H9 (cell line): Measurements from ENCODE around the gene TMEM209. TPM values are rescaled to one million over a fixed set of nuclear protein-coding genes. Genes with fewer than 3 reads are reported as not detected.

Experiments
- DNase-seq: peaks from one replicate; pipeline ENCODE4 v3.0.0-alpha.2; 2017
- H2AFZ ChIP-seq: one replicate; pipeline ENCODE4 v1.6.1; 2013; ENCODE audit warnings: mild to moderate bottlenecking, low read length, control low read depth, moderate library complexity
- H2AK5ac ChIP-seq: 2 replicates; pipeline ENCODE4 v1.6.1; 2013; ENCODE audit warnings: low read length, control low read depth, mixed read lengths; ENCODE audit not compliant: insufficient read length
- H2BK120ac ChIP-seq: one replicate; pipeline ENCODE4 v1.6.1; 2013; ENCODE audit warnings: low read depth, mild to moderate bottlenecking, low read length, control low read depth, inconsistent platforms; ENCODE audit not compliant: poor library complexity, severe bottlenecking
- H2BK12ac ChIP-seq: 2 replicates; pipeline ENCODE4 v1.6.1; 2013; ENCODE audit warnings: low read length, control low read depth, mixed read lengths, low read depth; ENCODE audit not compliant: insufficient read length
- H2BK15ac ChIP-seq: 2 replicates; pipeline ENCODE4 v1.6.1; 2013; ENCODE audit warnings: low read depth, low read length, control low read depth
- H2BK20ac ChIP-seq: one replicate; pipeline ENCODE4 v1.6.1; 2013; ENCODE audit warnings: low read depth, mild to moderate bottlenecking, low read length, control low read depth, inconsistent platforms; ENCODE audit not compliant: poor library complexity, severe bottlenecking
- H2BK5ac ChIP-seq: 2 replicates; pipeline ENCODE4 v1.6.1; 2013; ENCODE audit warnings: low read length, control low read depth, mixed read lengths; ENCODE audit not compliant: insufficient read length
- H3K14ac ChIP-seq: 2 replicates; pipeline ENCODE4 v1.6.1; 2013; ENCODE audit warnings: low read length, control low read depth; ENCODE audit not compliant: insufficient read depth
- H3K18ac ChIP-seq: 2 replicates; pipeline ENCODE4 v1.6.1; 2013; ENCODE audit warnings: low read depth, mild to moderate bottlenecking, mixed read lengths, low read length, control low read depth; ENCODE audit not compliant: insufficient read length
- H3K23ac ChIP-seq: 2 replicates; pipeline ENCODE4 v1.6.1; 2013; ENCODE audit warnings: low read length, control low read depth, mixed read lengths, low read depth; ENCODE audit not compliant: insufficient read length
- H3K23me2 ChIP-seq: 2 replicates; pipeline ENCODE4 v1.6.1; 2013; ENCODE audit warnings: low read depth, mild to moderate bottlenecking, mixed read lengths, low read length, control low read depth; ENCODE audit not compliant: insufficient read length, poor library complexity, severe bottlenecking
- H3K27ac ChIP-seq: 2 replicates; pipeline ENCODE4 v1.5.1; 2013; ENCODE audit warnings: low read length, control low read depth, mixed read lengths, low read depth; ENCODE audit not compliant: insufficient read length
- H3K27me3 ChIP-seq: 2 replicates; pipeline ENCODE4 v1.6.1; 2013; ENCODE audit warnings: low read length, control low read depth, inconsistent platforms; ENCODE audit not compliant: insufficient read depth
- H3K4ac ChIP-seq: 2 replicates; pipeline ENCODE4 v1.6.1; 2013; ENCODE audit warnings: low read depth, mild to moderate bottlenecking, control low read depth, inconsistent platforms, low read length, moderate library complexity
- H3K4me1 ChIP-seq: 2 replicates; pipeline ENCODE4 v1.6.1; 2013; ENCODE audit warnings: low read length, control low read depth, inconsistent platforms; ENCODE audit not compliant: insufficient read depth
- H3K4me2 ChIP-seq: 2 replicates; pipeline ENCODE4 v1.6.1; 2013; ENCODE audit warnings: low read length, control low read depth, mixed read lengths; ENCODE audit not compliant: insufficient read length, insufficient read depth
- H3K56ac ChIP-seq: 2 replicates; pipeline ENCODE4 v1.6.1; 2013; ENCODE audit warnings: low read depth, mild to moderate bottlenecking, mixed read lengths, low read length, control low read depth; ENCODE audit not compliant: insufficient read length
- H3K79me1 ChIP-seq: 2 replicates; pipeline ENCODE4 v1.6.1; 2013; ENCODE audit warnings: low read depth, mild to moderate bottlenecking, moderate library complexity, low read length, control low read depth, inconsistent platforms; ENCODE audit not compliant: insufficient read depth, poor library complexity, severe bottlenecking
- H3K79me2 ChIP-seq: 2 replicates; pipeline ENCODE4 v1.6.1; 2013; ENCODE audit warnings: low read length, control low read depth, inconsistent platforms; ENCODE audit not compliant: insufficient read depth
- H3K9ac ChIP-seq: 2 replicates; pipeline ENCODE4 v1.6.1; 2013; ENCODE audit warnings: low read length, control low read depth, mixed read lengths; ENCODE audit not compliant: insufficient read length; ENCODE audit errors: extremely low read depth
- H3K9me3 ChIP-seq: one replicate; pipeline ENCODE4 v1.6.1; 2013; ENCODE audit warnings: low read depth, low read length, inconsistent platforms; ENCODE audit not compliant: control insufficient read depth
- H3T11ph ChIP-seq: one replicate; pipeline ENCODE4 v1.6.1; 2013; ENCODE audit warnings: mild to moderate bottlenecking, low read length, control low read depth, inconsistent platforms
- H4K20me1 ChIP-seq: one replicate; pipeline ENCODE4 v1.6.1; 2013; ENCODE audit not compliant: control insufficient read depth, insufficient read length, insufficient read depth
- H4K5ac ChIP-seq: 2 replicates; pipeline ENCODE4 v1.6.1; 2013; ENCODE audit warnings: low read depth, mild to moderate bottlenecking, mixed read lengths, low read length, control low read depth; ENCODE audit not compliant: insufficient read length
- H4K8ac ChIP-seq: replicated peaks from 2 replicates; pipeline ENCODE4 v1.6.1; 2013; ENCODE audit warnings: low read length, control low read depth, mixed read lengths, low read depth; ENCODE audit not compliant: insufficient read length
- H4K91ac ChIP-seq: 2 replicates; pipeline ENCODE4 v1.6.1; 2013; ENCODE audit warnings: low read depth, mild to moderate bottlenecking, moderate library complexity, mixed read lengths, low read length, control low read depth; ENCODE audit not compliant: insufficient read length
- H3K27ac Mint-ChIP-seq, 3 experiments: 2 replicates in 2 of 3; 3 replicates in 1 of 3; pipeline ENCODE4 v1.8.0; 2020 to 2021; ENCODE audit warnings: mixed read lengths in 3 of 3, mild to moderate bottlenecking in 1 of 3, moderate library complexity in 1 of 3
- H3K27me3 Mint-ChIP-seq: 2 replicates; pipeline ENCODE4 v1.8.0; 2021; ENCODE audit warnings: low read depth, mild to moderate bottlenecking, moderate library complexity, mixed read lengths
- H3K36me3 Mint-ChIP-seq, 3 experiments: 2 replicates in 2 of 3; 3 replicates in 1 of 3; pipeline ENCODE4 v1.8.0; 2020 to 2021; ENCODE audit warnings: low read depth in 3 of 3, mixed read lengths in 3 of 3; ENCODE audit not compliant: insufficient read depth in 1 of 3
- H3K4me1 Mint-ChIP-seq, 2 experiments: 2 replicates each; pipeline ENCODE4 v1.8.0; 2020; ENCODE audit warnings: mixed read lengths in 2 of 2
- H3K4me3 Mint-ChIP-seq, 2 experiments: 2 replicates in 1 of 2; 3 replicates in 1 of 2; pipeline ENCODE4 v1.8.0; 2020 to 2021; ENCODE audit warnings: mild to moderate bottlenecking in 2 of 2, mixed read lengths in 2 of 2, moderate library complexity in 1 of 2
- H3K9me3 Mint-ChIP-seq, 2 experiments: 2 replicates in 1 of 2; 3 replicates in 1 of 2; pipeline ENCODE4 v1.8.0; 2020; ENCODE audit warnings: mild to moderate bottlenecking in 2 of 2, mixed read lengths in 2 of 2, moderate library complexity in 1 of 2
- WGBS: extraction: QIAGEN DNeasy Blood & Tissue Kit; methylation state at CpG from one replicate; pipeline ENCODE4 v1.1.7; 2013; ENCODE audit warnings: missing lambda C conversion rate, low lambda C conversion rate, mixed read lengths; ENCODE audit not compliant: insufficient read length; ENCODE audit errors: extremely low coverage; 5-methylcytosine and 5-hydroxymethylcytosine counted together
- total RNA-seq: library from RNA; stranded (reverse); gene quantifications from 2 replicates; pipeline ENCODE4 v1.2.1, GENCODE V29; 2021
- TF ChIP-seq, protein P1 (sequence below): fragments of 200-600 bp; sonication (generic); conservative IDR thresholded peaks from 3 replicates; pipeline ENCODE4 v1.8.0; 2021; ENCODE audit warnings: antibody characterized with exemption, mild to moderate bottlenecking

TMEM209 gene
- total RNA-seq, 1 experiment from 2014 or later, result 30.8 TPM

DNA sequence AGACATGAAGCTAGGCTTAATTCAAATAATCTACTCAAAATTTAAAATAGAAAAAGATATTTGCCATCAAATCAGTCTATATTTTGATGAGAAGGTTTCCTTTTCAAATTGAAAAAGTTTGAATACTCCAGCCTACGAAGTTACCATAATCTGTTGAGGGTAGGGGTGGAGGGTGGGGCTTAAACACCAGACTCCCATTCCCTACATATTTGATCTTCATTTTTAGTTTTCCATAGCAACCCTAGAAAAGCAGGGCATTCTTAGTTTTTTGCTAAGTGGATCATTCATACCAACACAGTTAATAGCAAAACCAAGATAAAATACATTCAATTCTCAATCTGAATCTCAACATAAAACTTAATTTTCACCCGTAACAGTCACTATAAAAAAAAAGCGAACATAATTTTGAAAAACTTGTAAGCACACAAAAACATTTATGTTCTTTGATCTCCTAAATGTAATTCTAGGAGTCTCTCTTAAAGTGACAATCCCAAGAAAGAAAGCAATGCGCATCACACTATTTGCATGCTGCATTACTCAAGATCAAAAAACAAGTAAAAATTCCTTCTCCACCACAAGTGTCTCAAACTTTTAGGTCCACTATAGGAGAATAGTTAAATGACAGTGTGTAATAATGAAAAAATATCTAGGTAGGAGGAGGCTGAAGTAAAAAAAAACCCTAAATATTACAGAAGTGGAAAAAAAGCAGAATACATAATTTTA, 30.8 kb downstream of the TMEM209 start:
- no peak overlapping the region for H4K8ac ChIP-seq
- TF ChIP-seq, protein P1, sequence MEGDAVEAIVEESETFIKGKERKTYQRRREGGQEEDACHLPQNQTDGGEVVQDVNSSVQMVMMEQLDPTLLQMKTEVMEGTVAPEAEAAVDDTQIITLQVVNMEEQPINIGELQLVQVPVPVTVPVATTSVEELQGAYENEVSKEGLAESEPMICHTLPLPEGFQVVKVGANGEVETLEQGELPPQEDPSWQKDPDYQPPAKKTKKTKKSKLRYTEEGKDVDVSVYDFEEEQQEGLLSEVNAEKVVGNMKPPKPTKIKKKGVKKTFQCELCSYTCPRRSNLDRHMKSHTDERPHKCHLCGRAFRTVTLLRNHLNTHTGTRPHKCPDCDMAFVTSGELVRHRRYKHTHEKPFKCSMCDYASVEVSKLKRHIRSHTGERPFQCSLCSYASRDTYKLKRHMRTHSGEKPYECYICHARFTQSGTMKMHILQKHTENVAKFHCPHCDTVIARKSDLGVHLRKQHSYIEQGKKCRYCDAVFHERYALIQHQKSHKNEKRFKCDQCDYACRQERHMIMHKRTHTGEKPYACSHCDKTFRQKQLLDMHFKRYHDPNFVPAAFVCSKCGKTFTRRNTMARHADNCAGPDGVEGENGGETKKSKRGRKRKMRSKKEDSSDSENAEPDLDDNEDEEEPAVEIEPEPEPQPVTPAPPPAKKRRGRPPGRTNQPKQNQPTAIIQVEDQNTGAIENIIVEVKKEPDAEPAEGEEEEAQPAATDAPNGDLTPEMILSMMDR, result no peak
- H2AFZ ChIP-seq, result no peak overlapping the region
- Mint-ChIP-seq H3K4me1 (no peaks in the 10 kb centered on the region), H3K27me3 (no peaks in the 10 kb centered on the region), H3K36me3 (peaks cover 36 to 65% (median 60%) of the 10 kb centered on the region in 3 experiments; a peak in 6 of 7 replicates), H3K4me3 (no peak overlapping the region), H3K27ac (no peak overlapping the region; a peak in 1 of 7 replicates), H3K9me3 (no peaks in the 10 kb centered on the region)
- no peak overlapping the region for H3K14ac ChIP-seq
- no peak overlapping the region for H4K91ac ChIP-seq
- H3K56ac ChIP-seq, result no peak overlapping the region
- no peak overlapping the region for H2BK120ac ChIP-seq
- H3K27ac ChIP-seq, result no peak overlapping the region
- no peaks in the 10 kb centered on the region for H3K79me1 ChIP-seq
- no peaks in the 10 kb centered on the region for H3K23me2 ChIP-seq
- no peak overlapping the region for H3K9ac ChIP-seq
- H2AK5ac ChIP-seq, result no peak overlapping the region
- H2BK20ac ChIP-seq, result no peak overlapping the region
- H3K23ac ChIP-seq, result no peak overlapping the region
- no peaks in the 10 kb centered on the region for H3K4me1 ChIP-seq
- no peak overlapping the region for H3K4me2 ChIP-seq
- no peak overlapping the region for H2BK5ac ChIP-seq
- WGBS, result 100% methylated on average over 2 of the region's 4 CpGs
- no peaks in the 10 kb centered on the region for H3K27me3 ChIP-seq
- no peak overlapping the region for H3K18ac ChIP-seq
- no peaks in the 10 kb centered on the region for H3K9me3 ChIP-seq
- no peak overlapping the region for H3K4ac ChIP-seq
- H3T11ph ChIP-seq, result no peak overlapping the region
- H4K20me1 ChIP-seq, result no peaks in the 10 kb centered on the region
- DNase-seq, result no peak
- H4K5ac ChIP-seq, result no peak overlapping the region
- H2BK12ac ChIP-seq, result no peak overlapping the region
- H3K79me2 ChIP-seq, result no peaks in the 10 kb centered on the region
- no peak overlapping the region for H2BK15ac ChIP-seq
